Central memory CD8-positive, alpha-beta T cell (primary cell): ENCODE results near the gene S100P.
A peak's percentile ranks its signal among the peaks of the same experiment; 100 is the strongest.
"Not testable (repeated sequence)": the region's sequence is repeated elsewhere in the genome, so short reads cannot be mapped to it uniquely, and the experiment has no call there.

Source experiments
- ATAC-seq: fragments of 150-1000 bp; cut with Tn5 transposase; replicated peaks from 2 replicates; pipeline ENCODE4 v1.10.0; 2022; ENCODE audit warnings: mild to moderate bottlenecking, moderate FRiP score, moderate number of reproducible peaks; ENCODE audit not compliant: poor library complexity, severe bottlenecking; ENCODE audit errors: extremely low read depth
- DNase-seq, 2 donors: peaks; one replicate each; pipeline ENCODE4 v3.0.0; 2021; ENCODE audit warnings: low spot score in 2 of 2
- H3K27ac Mint-ChIP-seq: one replicate; pipeline ENCODE4 v1.8.0; 2022; ENCODE audit warnings: low read depth, mild to moderate bottlenecking, moderate library complexity, mixed read lengths
- H3K27me3 Mint-ChIP-seq: one replicate; pipeline ENCODE4 v1.8.0; 2022; ENCODE audit warnings: mixed read lengths
- H3K36me3 Mint-ChIP-seq: one replicate; pipeline ENCODE4 v1.8.0; 2022; ENCODE audit warnings: mild to moderate bottlenecking, moderate library complexity, mixed read lengths; ENCODE audit not compliant: insufficient read depth
- H3K4me1 Mint-ChIP-seq: one replicate; pipeline ENCODE4 v1.8.0; 2022; ENCODE audit warnings: mixed read lengths
- H3K4me3 Mint-ChIP-seq: one replicate; pipeline ENCODE4 v1.8.0; 2022; ENCODE audit warnings: mild to moderate bottlenecking, moderate library complexity, mixed read lengths
- H3K9me3 Mint-ChIP-seq: one replicate; pipeline ENCODE4 v1.8.0; 2022; ENCODE audit warnings: mixed read lengths

The S100P gene

GRCh38 chr4:6693231-6694176 lies at the start of gene S100P:
S100P (plus strand) TSS chr4:6693878; CDS start chr4:6693933, 55 bp downstream.
- H3K4me3 Mint-ChIP-seq, result peak within 1 kb of the TSS; percentile 63
- H3K9me3 Mint-ChIP-seq, result no peaks in the 10 kb centered on the region
- H3K27me3 Mint-ChIP-seq, result no peaks in the 10 kb centered on the region
- peaks cover 16% of the 10 kb centered on the region for H3K36me3 Mint-ChIP-seq
- ATAC-seq (no peak), DNase-seq (no peak)
- H3K4me1 Mint-ChIP-seq, result peaks cover 81% of the 10 kb centered on the region
- H3K27ac Mint-ChIP-seq, result peak within 1 kb of the TSS; percentile 83

GRCh38 chr4:6644792-6645530 lies 48.7 kb upstream of the S100P start:
- DNase-seq (no peak), ATAC-seq (no peak)
- no peaks in the 10 kb centered on the region for H3K27me3 Mint-ChIP-seq
- no peak overlapping the region for H3K27ac Mint-ChIP-seq
- no peaks in the 10 kb centered on the region for H3K9me3 Mint-ChIP-seq
- H3K4me3 Mint-ChIP-seq, result no peak overlapping the region
- peaks cover 45% of the 10 kb centered on the region for H3K4me1 Mint-ChIP-seq
- peaks cover 41% of the 10 kb centered on the region for H3K36me3 Mint-ChIP-seq

GRCh38 chr4:6647169-6647568 lies 46.5 kb upstream of the S100P start:
- Mint-ChIP-seq H3K4me3 (no peak overlapping the region), H3K4me1 (peaks cover 23% of the 10 kb centered on the region), H3K9me3 (no peaks in the 10 kb centered on the region), H3K27me3 (no peaks in the 10 kb centered on the region), H3K36me3 (peaks cover 19% of the 10 kb centered on the region), H3K27ac (peak overlapping the region; percentile 60)
- no peak for DNase-seq
- no peak for ATAC-seq

- no peaks in the 10 kb centered on the region for H3K9me3 Mint-ChIP-seq
- no peak overlapping the region for H3K4me3 Mint-ChIP-seq
- peaks cover 14% of the 10 kb centered on the region for H3K36me3 Mint-ChIP-seq
- no peaks in the 10 kb centered on the region for H3K27me3 Mint-ChIP-seq
- H3K27ac Mint-ChIP-seq, result peak overlapping the region; percentile 60
- H3K4me1 Mint-ChIP-seq, result peaks cover 18% of the 10 kb centered on the region
- no peak for DNase-seq
- ATAC-seq, result no peak
Observed at GRCh38 chr4:6647582-6648230, 46.0 kb upstream of the S100P start.

GRCh38 chr4:6649216-6649615 lies 44.5 kb upstream of the S100P start:
- Mint-ChIP-seq H3K4me1 (peaks cover 5% of the 10 kb centered on the region), H3K9me3 (no peaks in the 10 kb centered on the region), H3K36me3 (peaks cover 2% of the 10 kb centered on the region), H3K27me3 (no peaks in the 10 kb centered on the region), H3K27ac (no peak overlapping the region), H3K4me3 (no peak overlapping the region)
- no peak for DNase-seq
- no peak for ATAC-seq

- H3K9me3 Mint-ChIP-seq, H3K36me3 Mint-ChIP-seq, H3K4me1 Mint-ChIP-seq, H3K27me3 Mint-ChIP-seq, H3K27ac Mint-ChIP-seq, H3K4me3 Mint-ChIP-seq, DNase-seq, ATAC-seq: not testable (repeated sequence)
Observed at GRCh38 chr4:6654211-6654610, 39.5 kb upstream of the S100P start.

- not testable (repeated sequence) for ATAC-seq, H3K27ac Mint-ChIP-seq, H3K36me3 Mint-ChIP-seq, H3K9me3 Mint-ChIP-seq, H3K4me3 Mint-ChIP-seq, DNase-seq, H3K4me1 Mint-ChIP-seq, H3K27me3 Mint-ChIP-seq
Observed at GRCh38 chr4:6655291-6655690, 38.4 kb upstream of the S100P start.

- DNase-seq (no peak), ATAC-seq (no peak)
- Mint-ChIP-seq H3K4me1 (no peaks in the 10 kb centered on the region), H3K27me3 (no peaks in the 10 kb centered on the region), H3K4me3 (no peak overlapping the region), H3K27ac (no peak overlapping the region), H3K9me3 (no peaks in the 10 kb centered on the region), H3K36me3 (peaks cover 1% of the 10 kb centered on the region)
Observed at GRCh38 chr4:6655924-6656323, 37.8 kb upstream of the S100P start.

GRCh38 chr4:6657242-6658208 lies 36.2 kb upstream of the S100P start:
- Mint-ChIP-seq H3K27ac (no peak overlapping the region), H3K4me3 (peak overlapping the region; percentile 66), H3K9me3 (no peaks in the 10 kb centered on the region), H3K27me3 (peaks cover 4% of the 10 kb centered on the region), H3K4me1 (no peaks in the 10 kb centered on the region), H3K36me3 (peaks cover 2% of the 10 kb centered on the region)
- no peak for ATAC-seq
- no peak for DNase-seq

- Mint-ChIP-seq H3K4me3 (peak overlapping the region; percentile 66), H3K27ac (no peak overlapping the region), H3K4me1 (no peaks in the 10 kb centered on the region), H3K36me3 (peaks cover 2% of the 10 kb centered on the region), H3K9me3 (no peaks in the 10 kb centered on the region), H3K27me3 (peaks cover 11% of the 10 kb centered on the region)
- DNase-seq (no peak), ATAC-seq (no peak)
Observed at GRCh38 chr4:6658209-6658595, 35.5 kb upstream of the S100P start.

GRCh38 chr4:6658597-6659075 lies 35.0 kb upstream of the S100P start:
- peaks cover 11% of the 10 kb centered on the region for H3K27me3 Mint-ChIP-seq
- ATAC-seq (peak; percentile 92), DNase-seq (peak; percentile 33 to 37)
- peak overlapping the region; percentile 66 for H3K4me3 Mint-ChIP-seq
- no peak overlapping the region for H3K27ac Mint-ChIP-seq
- H3K4me1 Mint-ChIP-seq, result no peaks in the 10 kb centered on the region
- no peaks in the 10 kb centered on the region for H3K9me3 Mint-ChIP-seq
- H3K36me3 Mint-ChIP-seq, result peaks cover 2% of the 10 kb centered on the region
